ENCODE data around the gene FKBP2. TPM values are rescaled to one million over a fixed set of nuclear protein-coding genes. Genes with fewer than 3 reads are reported as not detected.

Gene FKBP2
- total RNA-seq, 1 donor from 2014 or later: 41.5 TPM

GRCh38 chr11:64290352-64291261, 49.7 kb downstream of the FKBP2 start:
- Histone ChIP-seq H3K36me3 (ENCODE audit: insufficient read depth, low read length) (no peaks in the 10 kb centered on the region), H2AFZ (ENCODE audit: low read depth, low read length) (no peak overlapping the region), H3K27me3 (ENCODE audit: insufficient read depth, low read length) (peaks cover 43% of the 10 kb centered on the region), H3K4me2 (ENCODE audit: low read length) (no peak overlapping the region), H3K9ac (ENCODE audit: low read length) (no peak overlapping the region), H4K20me1 (ENCODE audit: insufficient read depth, low read length) (peaks cover 31% of the 10 kb centered on the region), H3K4me1 (ENCODE audit: insufficient read depth, low read length) (peaks cover 7% of the 10 kb centered on the region), H3K9me3 (ENCODE audit: insufficient read depth, low read depth, low read length) (no peaks in the 10 kb centered on the region), H3K27ac (ENCODE audit: low read depth, low read length) (no peak overlapping the region), H3K4me3 (ENCODE audit: insufficient read depth, low read depth, low read length) (no peak overlapping the region), H3K79me2 (ENCODE audit: insufficient read depth, low read length) (no peaks in the 10 kb centered on the region)
- no peak for DNase-seq (ENCODE audit: low read depth)
- H3K9me3 Mint-ChIP-seq (ENCODE audit: unreplicated experiment): no peaks in the 10 kb centered on the region
- no peak for FAIRE-seq
- TF ChIP-seq EZH2 (IDR thresholded peaks at IDR 0.05; ENCODE audit: insufficient read depth, low read length) (no peak), CTCF (IDR thresholded peaks at IDR 0.05; ENCODE audit: insufficient read depth, low read depth, low read length) (no peak)
- H3K4me1 Mint-ChIP-seq (ENCODE audit: low read depth, unreplicated experiment): peaks cover 14% of the 10 kb centered on the region
- peaks cover 34% of the 10 kb centered on the region for H3K27me3 Mint-ChIP-seq (ENCODE audit: low read depth, unreplicated experiment)
- peaks cover 4% of the 10 kb centered on the region for H3K36me3 Mint-ChIP-seq (ENCODE audit: low read depth, unreplicated experiment)
- H3K27ac Mint-ChIP-seq (ENCODE audit: unreplicated experiment): no peak overlapping the region
- peak overlapping the region; percentile 72 for H3K4me3 Mint-ChIP-seq (ENCODE audit: unreplicated experiment)

DNA sequence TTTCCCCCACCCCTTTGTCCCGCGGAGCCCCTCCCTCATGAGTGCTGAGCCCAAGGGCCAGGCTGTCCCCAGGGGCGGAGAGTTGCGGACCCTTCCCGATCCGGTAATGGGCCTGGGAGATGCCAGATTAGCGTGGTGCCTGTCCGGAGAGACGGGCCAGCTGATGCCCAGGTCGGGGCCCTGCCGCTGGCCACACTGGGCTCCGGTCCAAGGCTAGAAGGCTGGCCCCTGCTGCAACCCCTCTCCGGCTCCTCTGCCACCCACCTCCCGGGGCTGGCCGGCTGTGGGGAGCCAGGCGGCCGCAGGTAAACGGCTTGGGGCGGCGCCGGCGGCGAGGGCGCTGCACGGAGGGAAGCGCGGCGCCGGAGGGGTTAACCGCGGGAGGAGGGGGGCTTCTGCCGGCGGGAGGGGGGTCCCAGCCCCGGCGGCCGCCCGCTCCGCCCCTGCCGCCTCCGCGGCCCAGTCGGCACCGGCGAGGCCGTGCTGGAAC, 50.4 kb downstream of the FKBP2 start, which contains the start of gene KCNK4:
Gene KCNK4, plus strand, starts transcription at position 41 of the 490 bp plus-strand sequence. CDS start 1,717 bp downstream, outside the sequence.
- no peaks in the 10 kb centered on the region for H3K9me3 ChIP-seq (ENCODE audit: insufficient read depth, low read depth, low read length)
- H3K79me2 ChIP-seq (ENCODE audit: insufficient read depth, low read length): no peaks in the 10 kb centered on the region
- no peak within 1 kb of the TSS for H3K9ac ChIP-seq (ENCODE audit: low read length)
- Mint-ChIP-seq H3K4me1 (ENCODE audit: low read depth, unreplicated experiment) (peaks cover 14% of the 10 kb centered on the region), H3K9me3 (ENCODE audit: unreplicated experiment) (no peaks in the 10 kb centered on the region), H3K27me3 (ENCODE audit: low read depth, unreplicated experiment) (peaks cover 40% of the 10 kb centered on the region), H3K36me3 (ENCODE audit: low read depth, unreplicated experiment) (peaks cover 4% of the 10 kb centered on the region), H3K27ac (ENCODE audit: unreplicated experiment) (no peak within 1 kb of the TSS), H3K4me3 (ENCODE audit: unreplicated experiment) (peak within 1 kb of the TSS; percentile 72)
- H4K20me1 ChIP-seq (ENCODE audit: insufficient read depth, low read length): peaks cover 31% of the 10 kb centered on the region
- peak within 1 kb of the TSS; percentile 72 for H3K4me2 ChIP-seq (ENCODE audit: low read length)
- peak within 1 kb of the TSS; percentile 17 for H3K4me3 ChIP-seq (ENCODE audit: insufficient read depth, low read depth, low read length)
- peaks cover 50% of the 10 kb centered on the region for H3K27me3 ChIP-seq (ENCODE audit: insufficient read depth, low read length)
- FAIRE-seq: no peak
- H3K4me1 ChIP-seq (ENCODE audit: insufficient read depth, low read length): peaks cover 3% of the 10 kb centered on the region
- no peak within 1 kb of the TSS for H3K27ac ChIP-seq (ENCODE audit: low read depth, low read length)
- no peaks in the 10 kb centered on the region for H3K36me3 ChIP-seq (ENCODE audit: insufficient read depth, low read length)
- no peak within 1 kb of the TSS for H2AFZ ChIP-seq (ENCODE audit: low read depth, low read length)
- TF ChIP-seq CTCF (IDR thresholded peaks at IDR 0.05; ENCODE audit: insufficient read depth, low read depth, low read length) (no peak), EZH2 (IDR thresholded peaks at IDR 0.05; ENCODE audit: insufficient read depth, low read length) (peak; percentile 27)
- DNase-seq (ENCODE audit: low read depth): no peak
